GM23338 (cell line): Measurements from ENCODE around the gene ST7L. TPM values are rescaled to one million over a fixed set of nuclear protein-coding genes. Genes with fewer than 3 reads are reported as not detected.

Source experiments
- ATAC-seq: fragments of 200-7000 bp; cut with Tn5 transposase; 3 replicates; pipeline ENCODE4 v1.9.1; 2020
- DNase-seq: peaks from one replicate; pipeline ENCODE4 v3.0.0-alpha.2; 2015; ENCODE audit warnings: low spot score
- H2AFZ ChIP-seq: fragments of 200-600 bp; sonication (generic); 2 replicates; pipeline ENCODE4 v1.8.0; 2016; ENCODE audit warnings: antibody characterized with exemption, mild to moderate bottlenecking, moderate library complexity
- H3F3A ChIP-seq: fragments of 200-600 bp; sonication (generic); replicated peaks from 2 replicates; pipeline ENCODE4 v1.8.0; 2017; ENCODE audit warnings: antibody characterized with exemption, mixed run types, low read depth
- H3K27ac ChIP-seq: fragments of 200-600 bp; sonication (generic); 2 replicates; pipeline ENCODE4 v1.6.1; 2016; ENCODE audit warnings: low read depth
- H3K27me3 ChIP-seq: fragments of 200-600 bp; sonication (generic); 2 replicates; pipeline ENCODE4 v1.8.0; 2016; ENCODE audit warnings: mild to moderate bottlenecking, mixed run types, moderate library complexity; ENCODE audit not compliant: insufficient read depth
- H3K36me3 ChIP-seq: fragments of 200-600 bp; sonication (generic); 2 replicates; pipeline ENCODE4 v1.8.0; 2016; ENCODE audit warnings: mild to moderate bottlenecking; ENCODE audit not compliant: insufficient read depth
- H3K4me1 ChIP-seq: fragments of 200-600 bp; sonication (generic); 2 replicates; pipeline ENCODE4 v1.8.0; 2016; ENCODE audit warnings: mild to moderate bottlenecking, moderate library complexity; ENCODE audit not compliant: insufficient read depth
- H3K4me2 ChIP-seq: fragments of 200-600 bp; sonication (generic); 2 replicates; pipeline ENCODE4 v1.7.1; 2017; ENCODE audit warnings: mixed run types
- H3K4me3 ChIP-seq: fragments of 200-600 bp; sonication (generic); 2 replicates; pipeline ENCODE4 v1.6.1; 2016; ENCODE audit warnings: mixed run types
- H3K79me2 ChIP-seq: fragments of 200-600 bp; sonication (generic); replicated peaks from 2 replicates; pipeline ENCODE4 v1.8.0; 2017; ENCODE audit warnings: mild to moderate bottlenecking; ENCODE audit not compliant: insufficient read depth
- H3K9me2 ChIP-seq: fragments of 200-600 bp; sonication (generic); 2 replicates; pipeline ENCODE4 v1.8.0; 2017; ENCODE audit not compliant: insufficient read depth
- H4K20me1 ChIP-seq: fragments of 200-600 bp; sonication (generic); replicated peaks from 2 replicates; pipeline ENCODE4 v1.8.0; 2017; ENCODE audit warnings: mild to moderate bottlenecking; ENCODE audit not compliant: insufficient read depth
- H3K27ac Mint-ChIP-seq: 2 replicates; pipeline ENCODE4 v1.8.0; 2020; ENCODE audit warnings: inconsistent platforms, mild to moderate bottlenecking, moderate library complexity, mixed read lengths
- H3K27me3 Mint-ChIP-seq: 3 replicates; pipeline ENCODE4 v1.8.0; 2022; ENCODE audit warnings: low read depth, mild to moderate bottlenecking, moderate library complexity, mixed read lengths, inconsistent platforms; ENCODE audit not compliant: insufficient read depth, poor library complexity
- H3K36me3 Mint-ChIP-seq: 3 replicates; pipeline ENCODE4 v1.8.0; 2021; ENCODE audit warnings: low read depth, mild to moderate bottlenecking, inconsistent platforms, moderate library complexity, mixed read lengths
- H3K4me1 Mint-ChIP-seq: 3 replicates; pipeline ENCODE4 v1.8.0; 2020; ENCODE audit warnings: mild to moderate bottlenecking, inconsistent platforms, mixed read lengths
- H3K4me3 Mint-ChIP-seq: 3 replicates; pipeline ENCODE4 v1.8.0; 2021; ENCODE audit warnings: moderate library complexity, mild to moderate bottlenecking, inconsistent platforms, mixed read lengths
- H3K9me3 Mint-ChIP-seq: 3 replicates; pipeline ENCODE4 v1.8.0; 2020; ENCODE audit warnings: moderate library complexity, mild to moderate bottlenecking, inconsistent platforms, mixed read lengths
- CREB1 ChIP-seq: fragments of 250-450 bp; sonication (Bioruptor Pico); IDR thresholded peaks from 2 replicates; pipeline ENCODE4 v1.5.0; 2020; ENCODE audit warnings: low read depth, mild to moderate bottlenecking, moderate library complexity
- EZH2 ChIP-seq: fragments of 200-600 bp; sonication (generic); IDR thresholded peaks from one replicate; pipeline ENCODE4 v1.8.0; 2017; ENCODE audit warnings: antibody characterized with exemption, mild to moderate bottlenecking, low read depth; ENCODE audit not compliant: unreplicated experiment
- EZH2phosphoT487 ChIP-seq: fragments of 200-600 bp; sonication (generic); IDR thresholded peaks from one replicate; pipeline ENCODE4 v1.8.1; 2018; ENCODE audit warnings: antibody characterized with exemption; ENCODE audit not compliant: unreplicated experiment
- JUNB ChIP-seq: IDR thresholded peaks from one replicate; pipeline ENCODE4 v1.6.1; 2016; ENCODE audit warnings: antibody characterized with exemption; ENCODE audit not compliant: unreplicated experiment
- NANOG ChIP-seq: IDR thresholded peaks from 2 replicates; pipeline ENCODE4 v1.6.1; 2016; ENCODE audit warnings: antibody characterized with exemption, borderline replicate concordance
- POLR2AphosphoS5 ChIP-seq: IDR thresholded peaks from 2 replicates; pipeline ENCODE4 v1.6.1; 2016; ENCODE audit warnings: antibody characterized with exemption, low read depth
- ZNF114 ChIP-seq: fragments of 250-450 bp; sonication (Bioruptor Pico); IDR thresholded peaks from 2 replicates; pipeline ENCODE4 v1.5.0; 2020; ENCODE audit warnings: mild to moderate bottlenecking, moderate library complexity
- ZNF331 ChIP-seq: fragments of 250-450 bp; sonication (Bioruptor Pico); IDR thresholded peaks from 2 replicates; pipeline ENCODE4 v1.5.0; 2020; ENCODE audit warnings: low read depth, mild to moderate bottlenecking, moderate library complexity
- polyA plus RNA-seq: library from polyadenylated mRNA; unstranded; fragments of >200 nt; fragmentation: Nextera tagmentation; extraction: Ambion mirVana; gene quantifications from 2 replicates; pipeline ENCODE4 v1.2.1, GENCODE V29; 2016
- total RNA-seq: library from RNA; depleted of rRNA; stranded (reverse); fragments of >200 nt; shearing (Covaris generic); gene quantifications from 2 replicates; pipeline ENCODE4 v1.2.3, GENCODE V29; 2014
- TF ChIP-seq, protein P1 (sequence below): fragments of 250-450 bp; sonication (Bioruptor Pico); IDR thresholded peaks from 2 replicates; pipeline ENCODE4 v1.5.0; 2020; ENCODE audit warnings: mild to moderate bottlenecking, moderate library complexity
- TF ChIP-seq, protein P2 (sequence below): IDR thresholded peaks from one replicate; pipeline ENCODE4 v1.6.1; 2018; ENCODE audit warnings: antibody characterized with exemption; ENCODE audit not compliant: unreplicated experiment
- TF ChIP-seq, protein P3 (sequence below): IDR thresholded peaks from 2 replicates; pipeline ENCODE4 v1.6.1; 2016; ENCODE audit warnings: antibody characterized with exemption

The ST7L gene
- total and polyA plus RNA-seq, 2 experiments from 2014 or later = 18.2 to 21.0 TPM

DNA sequence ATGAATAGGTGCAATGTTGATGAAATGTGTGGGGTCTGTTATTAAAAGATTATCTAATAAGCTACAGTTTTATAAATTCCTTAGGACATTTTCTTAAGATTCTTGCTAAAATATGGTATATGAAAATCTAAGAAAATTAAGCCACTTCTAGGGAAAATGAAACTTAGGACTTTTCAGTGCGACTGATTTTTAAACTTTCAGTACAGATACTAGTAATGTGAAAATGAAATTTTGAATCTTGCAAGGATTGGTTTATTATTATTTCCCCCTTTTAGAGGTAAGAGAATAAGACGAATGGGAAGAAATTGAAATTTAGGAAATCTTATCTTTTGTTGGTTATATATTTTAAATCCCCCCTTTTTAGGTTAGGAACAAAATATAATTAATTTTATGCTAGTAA lies 17.1 kb upstream of the ST7L start (continued):
- TF ChIP-seq, protein P1, sequence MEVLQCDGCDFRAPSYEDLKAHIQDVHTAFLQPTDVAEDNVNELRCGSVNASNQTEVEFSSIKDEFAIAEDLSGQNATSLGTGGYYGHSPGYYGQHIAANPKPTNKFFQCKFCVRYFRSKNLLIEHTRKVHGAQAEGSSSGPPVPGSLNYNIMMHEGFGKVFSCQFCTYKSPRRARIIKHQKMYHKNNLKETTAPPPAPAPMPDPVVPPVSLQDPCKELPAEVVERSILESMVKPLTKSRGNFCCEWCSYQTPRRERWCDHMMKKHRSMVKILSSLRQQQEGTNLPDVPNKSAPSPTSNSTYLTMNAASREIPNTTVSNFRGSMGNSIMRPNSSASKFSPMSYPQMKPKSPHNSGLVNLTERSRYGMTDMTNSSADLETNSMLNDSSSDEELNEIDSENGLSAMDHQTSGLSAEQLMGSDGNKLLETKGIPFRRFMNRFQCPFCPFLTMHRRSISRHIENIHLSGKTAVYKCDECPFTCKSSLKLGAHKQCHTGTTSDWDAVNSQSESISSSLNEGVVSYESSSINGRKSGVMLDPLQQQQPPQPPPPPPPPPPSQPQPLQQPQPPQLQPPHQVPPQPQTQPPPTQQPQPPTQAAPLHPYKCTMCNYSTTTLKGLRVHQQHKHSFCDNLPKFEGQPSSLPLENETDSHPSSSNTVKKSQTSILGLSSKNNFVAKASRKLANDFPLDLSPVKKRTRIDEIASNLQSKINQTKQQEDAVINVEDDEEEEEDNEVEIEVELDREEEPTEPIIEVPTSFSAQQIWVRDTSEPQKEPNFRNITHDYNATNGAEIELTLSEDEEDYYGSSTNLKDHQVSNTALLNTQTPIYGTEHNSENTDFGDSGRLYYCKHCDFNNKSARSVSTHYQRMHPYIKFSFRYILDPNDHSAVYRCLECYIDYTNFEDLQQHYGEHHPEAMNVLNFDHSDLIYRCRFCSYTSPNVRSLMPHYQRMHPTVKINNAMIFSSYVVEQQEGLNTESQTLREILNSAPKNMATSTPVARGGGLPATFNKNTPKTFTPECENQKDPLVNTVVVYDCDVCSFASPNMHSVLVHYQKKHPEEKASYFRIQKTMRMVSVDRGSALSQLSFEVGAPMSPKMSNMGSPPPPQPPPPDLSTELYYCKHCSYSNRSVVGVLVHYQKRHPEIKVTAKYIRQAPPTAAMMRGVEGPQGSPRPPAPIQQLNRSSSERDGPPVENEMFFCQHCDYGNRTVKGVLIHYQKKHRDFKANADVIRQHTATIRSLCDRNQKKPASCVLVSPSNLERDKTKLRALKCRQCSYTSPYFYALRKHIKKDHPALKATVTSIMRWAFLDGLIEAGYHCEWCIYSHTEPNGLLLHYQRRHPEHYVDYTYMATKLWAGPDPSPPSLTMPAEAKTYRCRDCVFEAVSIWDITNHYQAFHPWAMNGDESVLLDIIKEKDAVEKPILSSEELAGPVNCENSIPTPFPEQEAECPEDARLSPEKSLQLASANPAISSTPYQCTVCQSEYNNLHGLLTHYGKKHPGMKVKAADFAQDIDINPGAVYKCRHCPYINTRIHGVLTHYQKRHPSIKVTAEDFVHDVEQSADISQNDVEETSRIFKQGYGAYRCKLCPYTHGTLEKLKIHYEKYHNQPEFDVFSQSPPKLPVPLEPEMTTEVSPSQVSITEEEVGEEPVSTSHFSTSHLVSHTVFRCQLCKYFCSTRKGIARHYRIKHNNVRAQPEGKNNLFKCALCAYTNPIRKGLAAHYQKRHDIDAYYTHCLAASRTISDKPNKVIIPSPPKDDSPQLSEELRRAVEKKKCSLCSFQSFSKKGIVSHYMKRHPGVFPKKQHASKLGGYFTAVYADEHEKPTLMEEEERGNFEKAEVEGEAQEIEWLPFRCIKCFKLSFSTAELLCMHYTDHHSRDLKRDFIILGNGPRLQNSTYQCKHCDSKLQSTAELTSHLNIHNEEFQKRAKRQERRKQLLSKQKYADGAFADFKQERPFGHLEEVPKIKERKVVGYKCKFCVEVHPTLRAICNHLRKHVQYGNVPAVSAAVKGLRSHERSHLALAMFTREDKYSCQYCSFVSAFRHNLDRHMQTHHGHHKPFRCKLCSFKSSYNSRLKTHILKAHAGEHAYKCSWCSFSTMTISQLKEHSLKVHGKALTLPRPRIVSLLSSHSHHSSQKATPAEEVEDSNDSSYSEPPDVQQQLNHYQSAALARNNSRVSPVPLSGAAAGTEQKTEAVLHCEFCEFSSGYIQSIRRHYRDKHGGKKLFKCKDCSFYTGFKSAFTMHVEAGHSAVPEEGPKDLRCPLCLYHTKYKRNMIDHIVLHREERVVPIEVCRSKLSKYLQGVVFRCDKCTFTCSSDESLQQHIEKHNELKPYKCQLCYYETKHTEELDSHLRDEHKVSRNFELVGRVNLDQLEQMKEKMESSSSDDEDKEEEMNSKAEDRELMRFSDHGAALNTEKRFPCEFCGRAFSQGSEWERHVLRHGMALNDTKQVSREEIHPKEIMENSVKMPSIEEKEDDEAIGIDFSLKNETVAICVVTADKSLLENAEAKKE (CRISPR knock-in tag) = no peak
- TF ChIP-seq CREB1 (CRISPR knock-in tag) = no peak
- TF ChIP-seq, protein P2, sequence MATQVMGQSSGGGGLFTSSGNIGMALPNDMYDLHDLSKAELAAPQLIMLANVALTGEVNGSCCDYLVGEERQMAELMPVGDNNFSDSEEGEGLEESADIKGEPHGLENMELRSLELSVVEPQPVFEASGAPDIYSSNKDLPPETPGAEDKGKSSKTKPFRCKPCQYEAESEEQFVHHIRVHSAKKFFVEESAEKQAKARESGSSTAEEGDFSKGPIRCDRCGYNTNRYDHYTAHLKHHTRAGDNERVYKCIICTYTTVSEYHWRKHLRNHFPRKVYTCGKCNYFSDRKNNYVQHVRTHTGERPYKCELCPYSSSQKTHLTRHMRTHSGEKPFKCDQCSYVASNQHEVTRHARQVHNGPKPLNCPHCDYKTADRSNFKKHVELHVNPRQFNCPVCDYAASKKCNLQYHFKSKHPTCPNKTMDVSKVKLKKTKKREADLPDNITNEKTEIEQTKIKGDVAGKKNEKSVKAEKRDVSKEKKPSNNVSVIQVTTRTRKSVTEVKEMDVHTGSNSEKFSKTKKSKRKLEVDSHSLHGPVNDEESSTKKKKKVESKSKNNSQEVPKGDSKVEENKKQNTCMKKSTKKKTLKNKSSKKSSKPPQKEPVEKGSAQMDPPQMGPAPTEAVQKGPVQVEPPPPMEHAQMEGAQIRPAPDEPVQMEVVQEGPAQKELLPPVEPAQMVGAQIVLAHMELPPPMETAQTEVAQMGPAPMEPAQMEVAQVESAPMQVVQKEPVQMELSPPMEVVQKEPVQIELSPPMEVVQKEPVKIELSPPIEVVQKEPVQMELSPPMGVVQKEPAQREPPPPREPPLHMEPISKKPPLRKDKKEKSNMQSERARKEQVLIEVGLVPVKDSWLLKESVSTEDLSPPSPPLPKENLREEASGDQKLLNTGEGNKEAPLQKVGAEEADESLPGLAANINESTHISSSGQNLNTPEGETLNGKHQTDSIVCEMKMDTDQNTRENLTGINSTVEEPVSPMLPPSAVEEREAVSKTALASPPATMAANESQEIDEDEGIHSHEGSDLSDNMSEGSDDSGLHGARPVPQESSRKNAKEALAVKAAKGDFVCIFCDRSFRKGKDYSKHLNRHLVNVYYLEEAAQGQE = no peak
- no peak for TF ChIP-seq NANOG
- TF ChIP-seq POLR2AphosphoS5 = no peak
- no peak for TF ChIP-seq EZH2

- Histone ChIP-seq H4K20me1 (peaks cover 54% of the 10 kb centered on the region), H3K27ac (no peak overlapping the region), H3K27me3 (no peaks in the 10 kb centered on the region), H2AFZ (no peak overlapping the region), H3K4me3 (no peak overlapping the region), H3K36me3 (peaks cover 4% of the 10 kb centered on the region), H3K4me2 (no peak overlapping the region), H3F3A (0 out of 2 replicates have a peak, but pooled peaks cover 4% of the 10 kb centered on the region), H3K4me1 (peaks cover 4% of the 10 kb centered on the region; the same call in 1 of the 2 replicates), H3K79me2 (peaks cover 100% of the 10 kb centered on the region), H3K9me2 (no peaks in the 10 kb centered on the region)
- no peak for ATAC-seq
- Mint-ChIP-seq H3K9me3 (peaks cover 5% of the 10 kb centered on the region; the same call in 2 of the 3 replicates), H3K36me3 (peaks cover 9% of the 10 kb centered on the region), H3K27ac (no peak overlapping the region), H3K27me3 (no peaks in the 10 kb centered on the region), H3K4me3 (no peak overlapping the region), H3K4me1 (no peaks in the 10 kb centered on the region; the same call in 2 of the 3 replicates)
- DNase-seq = no peak
- no peak for TF ChIP-seq EZH2
- TF ChIP-seq, protein P2 = no peak
- no peak for TF ChIP-seq CREB1 (CRISPR knock-in tag)
- TF ChIP-seq, protein P3, sequence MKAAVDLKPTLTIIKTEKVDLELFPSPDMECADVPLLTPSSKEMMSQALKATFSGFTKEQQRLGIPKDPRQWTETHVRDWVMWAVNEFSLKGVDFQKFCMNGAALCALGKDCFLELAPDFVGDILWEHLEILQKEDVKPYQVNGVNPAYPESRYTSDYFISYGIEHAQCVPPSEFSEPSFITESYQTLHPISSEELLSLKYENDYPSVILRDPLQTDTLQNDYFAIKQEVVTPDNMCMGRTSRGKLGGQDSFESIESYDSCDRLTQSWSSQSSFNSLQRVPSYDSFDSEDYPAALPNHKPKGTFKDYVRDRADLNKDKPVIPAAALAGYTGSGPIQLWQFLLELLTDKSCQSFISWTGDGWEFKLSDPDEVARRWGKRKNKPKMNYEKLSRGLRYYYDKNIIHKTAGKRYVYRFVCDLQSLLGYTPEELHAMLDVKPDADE = no peak
- TF ChIP-seq ZNF331 (CRISPR knock-in tag) = no peak
- no peak for TF ChIP-seq ZNF114
- TF ChIP-seq JUNB = no peak
- TF ChIP-seq EZH2phosphoT487 = no peak
These were observed 15.4 kb upstream of the ST7L start for GRCh38 chr1:112634367-112634766.
